Spleen (tissue), 11 donors: ENCODE measurements around the gene KCP. TPM values are rescaled to one million over a fixed set of nuclear protein-coding genes. Genes with fewer than 3 reads are reported as not detected.

ENCODE experiments used
- DNase-seq: peaks from one replicate; pipeline ENCODE4 v3.0.0-alpha.2; 2020
- H3K27ac ChIP-seq, 8 donors: fragments of 200-600 bp; sonication (generic) in 7 of 8; 1 replicate in 4 of 8; 2 replicates in 4 of 8; pipeline versions ENCODE4 v1.5.0 to v1.8.0; 2016 to 2021; ENCODE audit warnings: inconsistent platforms in 4 of 8, mild to moderate bottlenecking in 4 of 8, moderate library complexity in 1 of 8
- H3K27me3 ChIP-seq, 7 donors: fragments of 200-600 bp; sonication (generic) in 6 of 7; replicated peaks in 1 of 7; 1 replicate in 4 of 7; 2 replicates in 3 of 7; pipeline versions ENCODE4 v1.5.0 to v1.8.0; 2016 to 2021; ENCODE audit warnings: inconsistent platforms in 3 of 7, mild to moderate bottlenecking in 1 of 7
- H3K36me3 ChIP-seq, 6 donors: fragments of 200-600 bp; sonication (generic) in 5 of 6; 1 replicate in 4 of 6; 2 replicates in 2 of 6; pipeline versions ENCODE4 v1.5.0 to v1.8.0; 2016 to 2021; ENCODE audit warnings: inconsistent platforms in 2 of 6
- H3K4me1 ChIP-seq, 6 donors: fragments of 200-600 bp; sonication (generic) in 5 of 6; 1 replicate in 3 of 6; 2 replicates in 3 of 6; pipeline versions ENCODE4 v1.5.0 to v1.8.0; 2016 to 2021; ENCODE audit warnings: inconsistent platforms in 3 of 6
- H3K4me3 ChIP-seq, 8 donors: fragments of 200-600 bp; sonication (generic) in 7 of 8; 1 replicate in 4 of 8; 2 replicates in 4 of 8; pipeline versions ENCODE4 v1.5.0 to v1.8.0; 2016 to 2021; ENCODE audit warnings: inconsistent platforms in 4 of 8, mild to moderate bottlenecking in 4 of 8, moderate library complexity in 2 of 8
- H3K9me3 ChIP-seq, 8 donors: fragments of 200-600 bp; sonication (generic) in 7 of 8; 1 replicate in 4 of 8; 2 replicates in 4 of 8; pipeline versions ENCODE4 v1.5.0 to v1.8.0; 2016 to 2021; ENCODE audit warnings: inconsistent platforms in 4 of 8
- CTCF ChIP-seq, 11 experiments: fragments of 200-600 bp in 7 of 11; fragments of 450-650 bp in 4 of 11; sonication (generic) in 4 of 11; IDR thresholded peaks in 8 of 11; conservative IDR thresholded peaks in 3 of 11; 1 replicate in 7 of 11; 2 replicates in 4 of 11; pipeline versions ENCODE4 v1.4.0 to v1.8.0; 2016 to 2021; ENCODE audit warnings: antibody characterized with exemption in 11 of 11, inconsistent platforms in 4 of 11, mild to moderate bottlenecking in 1 of 11
- POLR2A ChIP-seq, 3 donors: fragments of 450-650 bp; IDR thresholded peaks; one replicate each; pipeline ENCODE4 v1.5.1; 2017; ENCODE audit warnings: antibody characterized with exemption in 3 of 3, mild to moderate bottlenecking in 1 of 3
- POLR2AphosphoS5 ChIP-seq, 3 donors: sonication (generic); formaldehyde crosslinking; IDR thresholded peaks; one replicate each; pipeline ENCODE4 v1.5.1; 2017; ENCODE audit warnings: antibody characterized with exemption in 3 of 3
- WGBS, 5 donors: extraction: QIAGEN DNeasy Blood & Tissue Kit in 3 of 5; methylation state at CpG; one replicate each; pipeline versions ENCODE4 v1.1.5 to v1.1.7; 2013 to 2018; 5-methylcytosine and 5-hydroxymethylcytosine counted together
- intact Hi-C: fragments of 100-400 bp; cut with DNase I; formaldehyde crosslinking; loops from one replicate; pipeline ENCODE4 v1.15.0; 2023; ENCODE audit warnings: low total_unique reads
- polyA plus RNA-seq, 3 donors: library from polyadenylated mRNA; stranded (reverse); fragments of 200-250 nt; gene quantifications; one replicate each; pipeline ENCODE4 v1.2.1, GENCODE V29; 2013
- total RNA-seq, 7 donors: library from RNA; depleted of rRNA in 3 of 7; stranded (reverse); fragments of >200 nt in 3 of 7; fragmentation: NEBNext Ultra II Directional in 4 of 7; extraction: Animal tissue kit (Norgen Biotek cat#: 25700) in 4 of 7; gene quantifications; one replicate each; pipeline versions ENCODE4 v1.1.0 to v1.2.1, GENCODE V29; 2016 to 2021
- donor health status: healthy with polysubstance abuse.
- donor health status: DM: no; HTN: no; CAD: no; lungs with moderate emphysema.
- donor health status: DM: no; HTN: no; CAD: no.
- donor health status: Bipolar disorder and iron deficiency.
- donor health status: healthy.
- donor health status: DM: no; HTN: no; CAD: no.
- donor health status: DM: yes; HTN: yes; CAD: no.

KCP gene
- total and polyA plus RNA-seq, 10 donors: 0.06 to 2.1 (median 0.71) TPM

- intact Hi-C loops: no loop called here
- H3K27me3 ChIP-seq: peaks cover 4 to 74% (median 48%) of the 10 kb centered on the region in 7 donors
- TF ChIP-seq POLR2AphosphoS5 (IDR thresholded peaks at IDR 0.05) (no peak), CTCF (IDR thresholded peaks at IDR 0.05 in 8 of 11, conservative IDR thresholded peaks at IDR 0.05 in 3 of 11) (no peak), POLR2A (IDR thresholded peaks at IDR 0.05) (no peak)
- WGBS, 5 donors: 7 to 14% (median 8%) methylated on average over 15 to 33 of the region's 33 CpGs
- H3K4me1 ChIP-seq: peaks cover 16 to 40% (median 29%) of the 10 kb centered on the region in 6 donors
- no peak overlapping the region for H3K27ac ChIP-seq
- H3K36me3 ChIP-seq: no peaks in the 10 kb centered on the region
- peak; percentile 74 for DNase-seq
- peak overlapping the region in 5 of 8 donors; percentile 31 to 69 (median 41) for H3K4me3 ChIP-seq
- H3K9me3 ChIP-seq: no peaks in the 10 kb centered on the region
Measured at GRCh38 chr7:128831178-128831993, 79.1 kb downstream of the KCP start.

- H3K27ac ChIP-seq: no peak within 1 kb of the TSS
- intact Hi-C loops: no loop called here
- H3K4me3 ChIP-seq: peak within 1 kb of the TSS; percentile 27 to 69 (median 41)
- DNase-seq: peak; percentile 85
- 2 to 4% (median 2%) methylated on average over 32 to 109 of the region's 109 CpGs; no CpG with 5 or more reads in 1 of the 5 donors for WGBS, 5 donors
- H3K27me3 ChIP-seq: peaks cover 4 to 74% (median 48%) of the 10 kb centered on the region in 7 donors
- no peaks in the 10 kb centered on the region for H3K36me3 ChIP-seq
- TF ChIP-seq POLR2AphosphoS5 (IDR thresholded peaks at IDR 0.05) (peak in 1 of 3 donors; percentile 42), CTCF (IDR thresholded peaks at IDR 0.05 in 8 of 11, conservative IDR thresholded peaks at IDR 0.05 in 3 of 11) (no peak)
- H3K4me1 ChIP-seq: peaks cover 16 to 40% (median 29%) of the 10 kb centered on the region in 6 donors
- H3K9me3 ChIP-seq: no peaks in the 10 kb centered on the region
Measured at GRCh38 chr7:128830231-128831177, 80.0 kb downstream of the KCP start, which contains the start of gene FLNC. TSS of gene FLNC (plus strand) at chr7:128830406. CDS start at chr7:128830638, 232 bp downstream.

GRCh38 chr7:128829391-128830166, 80.9 kb downstream of the KCP start:
- H3K4me3 ChIP-seq: peak overlapping the region in 4 of 8 donors; percentile 41 to 69 (median 46)
- intact Hi-C loops: no loop called here
- TF ChIP-seq POLR2AphosphoS5 (IDR thresholded peaks at IDR 0.05) (no peak), POLR2A (IDR thresholded peaks at IDR 0.05) (no peak), CTCF (IDR thresholded peaks at IDR 0.05 in 8 of 11, conservative IDR thresholded peaks at IDR 0.05 in 3 of 11) (no peak)
- H3K9me3 ChIP-seq: no peaks in the 10 kb centered on the region
- H3K36me3 ChIP-seq: no peaks in the 10 kb centered on the region
- H3K27me3 ChIP-seq: peaks cover 4 to 80% (median 48%) of the 10 kb centered on the region in 7 donors
- peaks cover 16 to 40% (median 29%) of the 10 kb centered on the region in 6 donors for H3K4me1 ChIP-seq
- no peak overlapping the region for H3K27ac ChIP-seq
- WGBS, 5 donors: 3 to 34% (median 21%) methylated on average over 7 to 13 of the region's 13 CpGs
- DNase-seq: no peak
